ENCODE results near the gene CCDC83.

Gene CCDC83

GRCh38 chr11:85889108-85889507 is 33.9 kb downstream of the CCDC83 start:
- no peak for TF ChIP-seq POLR2AphosphoS5 (IDR thresholded peaks at IDR 0.05; ENCODE audit: low read depth, low read length)
- TF ChIP-seq SIN3A (IDR thresholded peaks at IDR 0.05; ENCODE audit: borderline replicate concordance, insufficient read depth, low read length), result no peak
- TF ChIP-seq TAF1 (IDR thresholded peaks at IDR 0.05; ENCODE audit: borderline replicate concordance, insufficient read depth, low read length), result no peak
- TF ChIP-seq REST (IDR thresholded peaks at IDR 0.05; ENCODE audit: insufficient read depth in 1 of 2, low read depth in 2 of 2, low read length in 2 of 2), result no peak
- TF ChIP-seq FOXP2 (optimal IDR thresholded peaks at IDR 0.05; ENCODE audit: borderline replicate concordance, extremely low read depth, extremely low read length, insufficient read depth), result no peak

GRCh38 chr11:85889676-85890579 is 34.7 kb downstream of the CCDC83 start:
- TF ChIP-seq FOXP2 (optimal IDR thresholded peaks at IDR 0.05; ENCODE audit: borderline replicate concordance, extremely low read depth, extremely low read length, insufficient read depth) (no peak), REST (IDR thresholded peaks at IDR 0.05; ENCODE audit: insufficient read depth in 1 of 2, low read depth in 2 of 2, low read length in 2 of 2) (no peak), POLR2AphosphoS5 (IDR thresholded peaks at IDR 0.05; ENCODE audit: low read depth, low read length) (no peak), TAF1 (IDR thresholded peaks at IDR 0.05; ENCODE audit: borderline replicate concordance, insufficient read depth, low read length) (no peak), SIN3A (IDR thresholded peaks at IDR 0.05; ENCODE audit: borderline replicate concordance, insufficient read depth, low read length) (no peak)

GRCh38 chr11:85893395-85893794 is 38.2 kb downstream of the CCDC83 start:
- no peak for TF ChIP-seq REST (IDR thresholded peaks at IDR 0.05; ENCODE audit: insufficient read depth in 1 of 2, low read depth in 2 of 2, low read length in 2 of 2)

GRCh38 chr11:85896876-85897275 is 41.7 kb downstream of the CCDC83 start:
- TF ChIP-seq SIN3A (IDR thresholded peaks at IDR 0.05; ENCODE audit: borderline replicate concordance, insufficient read depth, low read length) (no peak), TAF1 (IDR thresholded peaks at IDR 0.05; ENCODE audit: borderline replicate concordance, insufficient read depth, low read length) (no peak), FOXP2 (optimal IDR thresholded peaks at IDR 0.05; ENCODE audit: borderline replicate concordance, extremely low read depth, extremely low read length, insufficient read depth) (no peak)

- no peak for TF ChIP-seq REST (IDR thresholded peaks at IDR 0.05; ENCODE audit: insufficient read depth in 1 of 2, low read depth in 2 of 2, low read length in 2 of 2)
- no peak for TF ChIP-seq POLR2AphosphoS5 (IDR thresholded peaks at IDR 0.05; ENCODE audit: low read depth, low read length)
- no peak for TF ChIP-seq TAF1 (IDR thresholded peaks at IDR 0.05; ENCODE audit: borderline replicate concordance, insufficient read depth, low read length)
- no peak for TF ChIP-seq FOXP2 (optimal IDR thresholded peaks at IDR 0.05; ENCODE audit: borderline replicate concordance, extremely low read depth, extremely low read length, insufficient read depth)
- no peak for TF ChIP-seq SIN3A (IDR thresholded peaks at IDR 0.05; ENCODE audit: borderline replicate concordance, insufficient read depth, low read length)
These were observed 43.3 kb downstream of the CCDC83 start for GRCh38 chr11:85898456-85898855.
